ENCODE measurements around the gene CTNNA1. TPM values are rescaled to one million over a fixed set of nuclear protein-coding genes. Genes with fewer than 3 reads are reported as not detected.

The CTNNA1 gene
- total and polyA plus RNA-seq, 2 of the 8 experiments (the other 6 are each of a cell fraction or from before 2014, with no cell fraction given) = 115 to 349 TPM

- H3K18ac ChIP-seq (ENCODE audit: extremely low read depth, low read length) = 0 out of 2 replicates have a peak overlapping the region, but pooled peaks have one; percentile 34
- H3K23me2 ChIP-seq (ENCODE audit: low read depth, low read length) = no peaks in the 10 kb centered on the region
- FAIRE-seq (no peak), DNase-seq (ENCODE audit: low read depth in 1 of 2, low spot score in 2 of 2) (no peak)
- H3K36me3 ChIP-seq (ENCODE audit: control insufficient read depth in 2 of 4, insufficient read depth in 4 of 4, low read length in 3 of 4) = peaks cover 11 to 25% (median 14%) of the 10 kb centered on the region in 4 experiments
- no peak overlapping the region for H4K5ac ChIP-seq (ENCODE audit: insufficient read length, low read depth, low read length)
- no peak overlapping the region for H3K23ac ChIP-seq (ENCODE audit: insufficient read length)
- H2BK15ac ChIP-seq (ENCODE audit: low read length) = no peak overlapping the region
- no peaks in the 10 kb centered on the region for H3K79me2 ChIP-seq (ENCODE audit: control insufficient read depth in 1 of 2, insufficient read depth in 2 of 2, low read length in 2 of 2)
- no peak overlapping the region for H2BK120ac ChIP-seq (replicated peaks; ENCODE audit: low read depth, low read length)
- no peak overlapping the region for H2BK12ac ChIP-seq (ENCODE audit: low read depth, low read length)
- CTCF ChIA-PET (ENCODE audit: partially characterized antibody) = interaction anchor here (0.6 to 1.4 kb wide), 3 partner anchors 128 to 488 kb away, joined by 3 read pairs; no protein-coding TSS in a partner anchor
- H3K27me3 ChIP-seq (replicated peaks in 1 of 4; ENCODE audit: control insufficient read depth in 3 of 4, extremely low read depth in 1 of 4, insufficient read depth in 3 of 4, low read length in 3 of 4) = no peaks in the 10 kb centered on the region
- 0 out of 2 replicates have a peak overlapping the region, but pooled peaks have one; percentile 39 for H2AK5ac ChIP-seq (ENCODE audit: low read depth, low read length)
- peaks cover 3% of the 10 kb centered on the region; the same call in 1 of the 2 replicates for H3K79me1 ChIP-seq (ENCODE audit: low read depth, low read length)
- 87% methylated on average over 24 of the region's 25 CpGs; no CpG with 5 or more reads in 1 of the 2 experiments for WGBS, 2 experiments (ENCODE audit: extremely low coverage in 1 of 2, insufficient coverage in 1 of 2, insufficient read length in 1 of 2, insufficient replicate concordance in 2 of 2, low coverage in 1 of 2, low lambda C conversion rate in 2 of 2, missing lambda C conversion rate in 1 of 2)
- H4K8ac ChIP-seq (ENCODE audit: extremely low read depth, insufficient read depth, low read length) = peak overlapping the region; percentile 28
- no peak overlapping the region for H3K56ac ChIP-seq (replicated peaks; ENCODE audit: insufficient read length, low read depth, low read length)
- no peak overlapping the region; a peak in 1 of 7 replicates for H3K9ac ChIP-seq (replicated peaks in 1 of 4; ENCODE audit: extremely low read depth in 1 of 4, low read depth in 3 of 4, low read length in 3 of 4)
- POLR2A ChIA-PET (ENCODE audit: partially characterized antibody) = no interaction called here
- no peaks in the 10 kb centered on the region for H3K9me3 ChIP-seq (ENCODE audit: insufficient read depth in 2 of 2, low read depth in 1 of 2, low read length in 1 of 2)
- peak overlapping the region; percentile 58 for H4K91ac ChIP-seq (replicated peaks; ENCODE audit: insufficient read length, low read length)
- H3K4me3 ChIP-seq (ENCODE audit: extremely low read depth in 1 of 4, insufficient read depth in 2 of 4, low read depth in 3 of 4, low read length in 4 of 4) = no peak overlapping the region
- H3K4me2 ChIP-seq (ENCODE audit: insufficient read depth in 1 of 2, low read depth in 2 of 2, low read length in 2 of 2) = no peak overlapping the region
- H2AFZ ChIP-seq (ENCODE audit: low read length) = no peak overlapping the region
- H2BK5ac ChIP-seq (ENCODE audit: low read depth, low read length) = 0 out of 2 replicates have a peak overlapping the region, but pooled peaks have one; percentile 12
- peaks cover 0 to 1% of the 10 kb centered on the region in 2 experiments for H4K20me1 ChIP-seq (replicated peaks in 1 of 2; ENCODE audit: control insufficient read depth in 1 of 2, insufficient read depth in 2 of 2, low read length in 2 of 2)
- peaks cover 0 to 15% (median 10%) of the 10 kb centered on the region in 4 experiments; a peak in 5 of 7 replicates for H3K4me1 ChIP-seq (replicated peaks in 1 of 4; ENCODE audit: control insufficient read depth in 3 of 4, insufficient read depth in 4 of 4, low read length in 3 of 4)
- no peak overlapping the region for H3K14ac ChIP-seq (ENCODE audit: insufficient read length)
- H3K4ac ChIP-seq (replicated peaks; ENCODE audit: insufficient read length, low read depth, low read length) = no peak overlapping the region
- no peak overlapping the region for H3K27ac ChIP-seq (ENCODE audit: low read depth, low read length)
- H2BK20ac ChIP-seq (ENCODE audit: low read length) = no peak overlapping the region
- peak; percentile 72 for TF ChIP-seq POLR2AphosphoS5 (IDR thresholded peaks at IDR 0.05; ENCODE audit: low read depth, low read length)
- TF ChIP-seq POLR2A (IDR thresholded peaks at IDR 0.05; ENCODE audit: control extremely low read depth in 1 of 2, low read depth in 2 of 2, low read length in 2 of 2) = peak in 1 of 2 experiments; percentile 20; a peak in 1 of 3 replicates
- no peak for TF ChIP-seq E2F6 (IDR thresholded peaks at IDR 0.05)
- TF ChIP-seq CHD1 (IDR thresholded peaks at IDR 0.05; ENCODE audit: low read depth, low read length) = no peak
Observed at GRCh38 chr5:138937392-138938387, 184.5 kb downstream of the CTNNA1 start.
